NB4 (cell line): Measurements from ENCODE around the gene VCPKMT.

Source experiments
- DNase-seq: peaks from one replicate; pipeline ENCODE4 v3.0.0; 2010; ENCODE audit warnings: low read depth
- H3K4me3 ChIP-seq: one replicate; pipeline ENCODE4 v1.5.1; 2011; ENCODE audit warnings: mild to moderate bottlenecking, low read depth, low read length, moderate library complexity
- CTCF ChIP-seq: IDR thresholded peaks from one replicate; pipeline ENCODE4 v1.5.1; 2012; ENCODE audit warnings: low read depth, low read length
- MAX ChIP-seq: IDR thresholded peaks from 2 replicates; pipeline ENCODE4 v1.6.1; 2011; ENCODE audit warnings: low read depth, low read length
- MYC ChIP-seq: IDR thresholded peaks from 2 replicates; pipeline ENCODE4 v1.6.1; 2011; ENCODE audit warnings: low read depth, low read length
- POLR2A ChIP-seq: IDR thresholded peaks from 2 replicates; pipeline ENCODE4 v1.6.1; 2011; ENCODE audit warnings: mild to moderate bottlenecking; ENCODE audit not compliant: insufficient read length; ENCODE audit errors: extremely low read depth

Gene VCPKMT

GRCh38 chr14:50069325-50069724, 47.0 kb downstream of the VCPKMT start:
- no peak for TF ChIP-seq MYC
- TF ChIP-seq MAX: no peak
- TF ChIP-seq CTCF: no peak
- TF ChIP-seq POLR2A: no peak
- no peak overlapping the region for H3K4me3 ChIP-seq
- no peak for DNase-seq

GRCh38 chr14:50068496-50068895, 47.9 kb downstream of the VCPKMT start:
- H3K4me3 ChIP-seq: no peak overlapping the region
- TF ChIP-seq CTCF: no peak
- no peak for DNase-seq

- no peak for DNase-seq
- TF ChIP-seq POLR2A: no peak
- TF ChIP-seq MAX: no peak
- TF ChIP-seq MYC: no peak
- no peak for TF ChIP-seq CTCF
- no peak overlapping the region for H3K4me3 ChIP-seq
These were observed 48.5 kb downstream of the VCPKMT start for GRCh38 chr14:50067723-50068495.

DNA sequence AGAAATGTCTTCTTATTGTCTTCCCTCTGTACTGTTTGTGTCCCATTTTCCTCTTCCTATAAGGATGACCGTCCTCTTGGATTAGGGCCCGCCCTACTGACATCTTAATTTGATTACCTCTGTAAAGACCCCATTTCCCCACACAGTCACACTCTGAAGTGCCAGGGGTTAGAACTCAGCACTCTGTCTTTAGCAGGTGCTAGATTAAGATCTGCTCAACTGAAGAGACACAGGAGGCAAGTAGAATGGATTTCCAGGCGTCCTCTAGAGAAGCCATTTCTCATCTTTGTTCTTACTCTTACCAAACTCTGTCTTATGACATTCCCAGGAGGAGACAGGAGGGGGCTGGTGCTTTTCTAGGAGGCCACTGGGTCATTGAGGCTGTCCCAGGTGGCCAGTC, 50.8 kb downstream of the VCPKMT start:
- no peak overlapping the region for H3K4me3 ChIP-seq
- TF ChIP-seq POLR2A: no peak
- no peak for TF ChIP-seq MYC
- TF ChIP-seq MAX: no peak
- TF ChIP-seq CTCF: no peak
- DNase-seq: no peak

GRCh38 chr14:50064993-50065392, 51.4 kb downstream of the VCPKMT start:
- no peak for TF ChIP-seq CTCF
- peak; percentile 57 for TF ChIP-seq MAX
- peak; percentile 58 for DNase-seq
- no peak overlapping the region for H3K4me3 ChIP-seq

DNA sequence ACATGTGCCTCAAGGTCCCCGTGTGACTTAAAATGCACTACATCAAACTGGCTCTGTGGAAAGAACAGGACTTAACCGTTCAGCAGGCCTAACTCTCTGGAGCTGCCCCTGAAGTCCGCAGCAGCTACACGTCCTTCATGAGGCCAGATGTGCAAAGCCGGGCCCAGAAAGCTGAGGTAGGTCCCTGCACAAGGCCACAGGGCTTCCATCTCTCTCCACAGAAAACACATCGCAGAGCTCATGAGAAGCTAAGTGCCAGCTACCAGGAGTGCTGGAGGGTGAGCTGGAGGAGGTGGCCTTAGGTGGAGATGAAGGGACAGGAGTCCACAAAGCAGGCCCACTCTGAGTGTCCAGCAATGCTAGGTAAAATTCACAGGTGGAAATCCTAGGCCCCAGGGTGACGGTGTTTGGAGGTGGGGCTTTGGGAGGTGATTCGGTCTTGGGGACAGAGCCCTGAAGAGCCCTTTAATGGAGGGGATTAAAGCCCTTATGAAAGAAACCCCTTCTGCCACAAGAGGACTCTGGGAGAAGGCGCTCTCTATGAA, 52.4 kb downstream of the VCPKMT start:
- no peak for DNase-seq
- TF ChIP-seq MAX (no peak), MYC (no peak), POLR2A (no peak), CTCF (no peak)
- no peak overlapping the region for H3K4me3 ChIP-seq
